ENCODE measurements around the gene PRKCA. TPM values are rescaled to one million over a fixed set of nuclear protein-coding genes. Genes with fewer than 3 reads are reported as not detected.
"Not testable (repeated sequence)": the region's sequence is repeated elsewhere in the genome, so short reads cannot be mapped to it uniquely, and the experiment has no call there.

The PRKCA gene
- total and polyA plus RNA-seq, 5 experiments from 2014 or later: 1.3 to 97.3 (median 5.8) TPM

DNA sequence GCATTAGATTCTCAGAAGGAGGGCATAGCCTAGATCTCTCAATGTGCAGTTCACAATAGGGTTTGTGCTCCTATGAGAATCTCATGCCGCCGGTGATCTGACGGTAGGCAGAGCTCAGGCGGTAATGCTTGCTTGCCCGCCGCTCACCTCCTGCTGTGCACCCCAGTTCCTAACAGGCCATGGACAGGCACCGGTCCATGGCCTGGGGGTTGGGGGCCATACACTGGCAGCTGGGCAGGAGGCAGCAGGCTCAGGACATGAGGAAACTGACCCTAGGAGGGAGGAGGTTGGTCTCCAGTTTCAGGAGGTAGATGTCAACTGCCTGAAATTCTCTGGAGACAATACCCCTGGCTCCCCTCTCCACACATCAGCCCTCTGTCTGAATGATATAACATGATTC lies 287.5 kb downstream of the PRKCA start:
- ATAC-seq (no peak), DNase-seq (no peak)
- Mint-ChIP-seq H3K36me3 (peaks cover 6 to 18% (median 17%) of the 10 kb centered on the region in 3 donors), H3K4me1 (peaks cover 17 to 49% (median 36%) of the 10 kb centered on the region in 4 donors), H3K27me3 (no peaks in the 10 kb centered on the region), H3K9me3 (peaks cover 0 to 6% (median 0%) of the 10 kb centered on the region in 9 donors), H3K27ac (peak overlapping the region in 2 of 10 donors; percentile 53 to 65), H3K4me3 (no peak overlapping the region)
- POLR2A ChIA-PET: no interaction called here

DNA sequence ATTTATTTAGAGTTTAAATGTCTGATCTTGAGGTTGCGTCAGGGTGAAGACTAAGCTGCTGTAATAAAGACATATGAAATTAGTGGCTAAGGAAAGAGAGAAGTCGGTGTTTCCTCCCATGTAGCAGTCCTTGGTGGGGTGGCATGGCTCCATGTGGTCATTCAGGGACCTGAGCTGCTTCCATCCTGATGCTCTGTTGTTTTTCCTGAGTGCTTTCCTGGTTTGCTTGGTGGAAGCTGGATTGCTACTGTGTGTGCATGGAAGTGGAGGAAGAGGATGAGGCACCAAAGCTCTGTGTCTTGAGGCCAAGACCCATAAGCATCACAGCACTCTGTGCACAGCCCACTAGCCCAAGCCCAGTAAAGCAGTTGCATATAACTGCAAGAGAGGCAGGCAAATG lies 290.7 kb downstream of the PRKCA start:
- ATAC-seq (no peak), DNase-seq (no peak)
- Mint-ChIP-seq H3K27me3 (no peaks in the 10 kb centered on the region), H3K9me3 (peaks cover 0 to 6% (median 0%) of the 10 kb centered on the region in 9 donors), H3K4me1 (peaks cover 6 to 23% (median 14%) of the 10 kb centered on the region in 4 donors), H3K4me3 (peak overlapping the region in 1 of 10 donors; percentile 20), H3K36me3 (peaks cover 12 to 25% (median 24%) of the 10 kb centered on the region in 3 donors), H3K27ac (peak overlapping the region in 4 of 10 donors; percentile 31 to 58 (median 49))
- POLR2A ChIA-PET: no interaction called here

DNA sequence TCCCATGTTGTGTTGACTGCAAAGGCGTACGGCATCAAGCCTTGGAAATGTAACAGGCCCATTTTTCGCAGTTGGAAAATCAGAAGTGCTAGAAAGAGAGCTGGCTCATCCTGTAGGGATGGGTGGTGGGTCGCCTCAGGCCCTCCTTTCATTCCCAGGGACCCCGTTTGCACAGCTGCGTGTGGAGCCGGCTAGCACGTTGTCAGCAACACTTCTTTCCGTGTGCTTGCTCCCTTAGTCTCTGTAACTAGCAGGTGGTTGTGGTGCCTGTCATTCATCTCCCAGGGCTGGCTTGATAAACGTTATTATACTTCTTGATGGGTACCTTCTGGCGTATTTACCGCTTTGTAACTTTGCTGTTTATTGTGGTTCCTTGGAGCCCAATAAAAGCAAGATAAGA lies 293.5 kb downstream of the PRKCA start:
- Mint-ChIP-seq H3K4me3 (no peak overlapping the region), H3K9me3 (peaks cover 0 to 6% (median 0%) of the 10 kb centered on the region in 9 donors), H3K27ac (no peak overlapping the region), H3K36me3 (peaks cover 12 to 25% (median 24%) of the 10 kb centered on the region in 3 donors), H3K27me3 (no peaks in the 10 kb centered on the region), H3K4me1 (peaks cover 0 to 16% (median 5%) of the 10 kb centered on the region in 4 donors)
- ATAC-seq: no peak
- POLR2A ChIA-PET: no interaction called here
- no peak for DNase-seq

DNA sequence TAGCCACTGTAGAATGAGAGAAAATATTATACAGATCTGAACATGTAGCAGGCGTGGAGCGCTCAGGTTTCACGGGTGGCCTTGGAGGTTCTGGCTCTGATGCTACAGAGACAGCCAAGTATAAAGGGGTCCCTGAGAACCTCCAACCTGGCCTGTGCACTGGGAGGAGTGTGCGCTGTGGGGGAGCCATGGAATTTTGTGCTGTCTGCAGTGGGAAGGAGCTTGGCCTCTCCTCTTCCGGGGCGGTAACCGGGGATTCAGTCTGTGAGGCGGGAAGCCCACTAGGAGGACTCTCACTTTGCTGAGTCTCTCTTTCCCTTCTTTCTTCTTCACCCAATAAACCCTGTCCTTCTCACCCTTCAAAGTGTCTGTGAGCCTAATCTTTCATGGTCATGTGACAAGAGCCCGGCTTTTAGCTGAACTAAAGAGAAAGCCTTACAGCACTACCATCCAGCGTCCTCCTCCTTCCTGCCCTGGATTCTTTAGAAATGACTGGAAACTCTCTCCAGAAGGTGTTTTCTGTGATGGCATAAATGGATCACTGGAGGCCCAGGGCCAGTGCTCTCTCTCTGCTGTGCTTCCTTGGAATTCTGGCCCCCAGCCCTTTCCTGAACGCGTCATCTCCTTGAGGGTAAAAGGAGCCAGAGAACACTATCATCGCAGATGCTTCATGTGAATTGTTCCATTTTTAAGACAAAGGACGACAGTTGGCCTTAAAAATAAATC lies 300.4 kb downstream of the PRKCA start:
- peaks cover 5 to 11% (median 5%) of the 10 kb centered on the region in 3 donors for H3K36me3 Mint-ChIP-seq

DNA sequence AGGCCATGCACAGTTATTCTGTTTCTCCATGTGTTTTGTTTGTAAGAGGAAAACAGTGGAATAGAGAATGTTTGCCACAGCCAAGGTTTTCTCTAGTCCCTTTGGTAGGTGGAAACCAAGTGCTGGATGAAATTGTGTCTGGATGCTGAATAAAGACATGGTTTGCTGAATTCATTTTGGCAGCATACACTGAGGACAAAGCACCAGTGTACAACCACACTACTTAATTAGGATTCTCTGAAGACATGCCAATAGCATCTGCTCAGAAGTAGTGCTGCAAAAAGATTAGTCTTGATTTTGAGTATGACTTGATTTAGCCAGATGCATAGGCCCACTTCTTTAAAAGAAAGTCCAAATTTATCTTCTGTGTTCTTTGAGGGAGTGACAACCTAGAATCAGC lies 302.0 kb downstream of the PRKCA start:
- H3K4me1 Mint-ChIP-seq: peaks cover 0 to 21% (median 15%) of the 10 kb centered on the region in 4 donors
- DNase-seq: no peak
- peaks cover 16 to 20% (median 18%) of the 10 kb centered on the region in 3 donors for H3K36me3 Mint-ChIP-seq
- no peaks in the 10 kb centered on the region for H3K27me3 Mint-ChIP-seq
- peak overlapping the region in 1 of 10 donors; percentile 31 for H3K27ac Mint-ChIP-seq
- H3K4me3 Mint-ChIP-seq: no peak overlapping the region
- peaks cover 0 to 19% (median 7%) of the 10 kb centered on the region in 9 donors for H3K9me3 Mint-ChIP-seq
- no peak for ATAC-seq
- POLR2A ChIA-PET: no interaction called here

More for the DNA sequence above, 300.4 kb downstream of the PRKCA start:
- ATAC-seq (no peak), DNase-seq (no peak)
- Mint-ChIP-seq H3K4me1 (peaks cover 0 to 19% (median 15%) of the 10 kb centered on the region in 4 donors), H3K27ac (peak overlapping the region in 2 of 10 donors; percentile 57 to 76), H3K9me3 (peaks cover 0 to 5% (median 0%) of the 10 kb centered on the region in 9 donors), H3K27me3 (no peaks in the 10 kb centered on the region), H3K4me3 (no peak overlapping the region)
- POLR2A ChIA-PET: no interaction called here

DNA sequence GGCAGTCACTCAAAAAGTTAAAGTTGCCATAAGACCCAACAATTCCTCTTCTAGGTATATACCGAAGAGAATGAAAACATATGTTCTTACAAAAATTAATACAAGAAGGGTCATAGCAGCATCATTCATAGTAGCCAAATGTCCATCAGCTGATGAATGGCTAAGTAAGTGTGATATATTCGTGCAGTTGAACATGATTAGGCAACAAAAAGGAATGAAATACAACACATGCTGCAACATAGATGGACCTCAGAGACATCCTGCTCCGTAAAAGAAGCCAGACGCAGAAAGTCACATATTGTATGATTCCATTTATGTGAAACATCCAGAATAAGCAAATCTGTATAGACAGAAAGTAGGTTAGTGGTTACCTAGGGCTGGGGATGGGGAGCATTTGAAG lies 303.1 kb downstream of the PRKCA start:
- H3K27ac Mint-ChIP-seq: no peak overlapping the region
- ATAC-seq (no peak), DNase-seq (no peak)
- H3K36me3 Mint-ChIP-seq: peaks cover 17 to 30% (median 23%) of the 10 kb centered on the region in 3 donors
- H3K9me3 Mint-ChIP-seq: peaks cover 0 to 30% (median 16%) of the 10 kb centered on the region in 9 donors
- H3K27me3 Mint-ChIP-seq: no peaks in the 10 kb centered on the region
- H3K4me3 Mint-ChIP-seq: no peak overlapping the region
- H3K4me1 Mint-ChIP-seq: peaks cover 0 to 21% (median 17%) of the 10 kb centered on the region in 4 donors
- POLR2A ChIA-PET: no interaction called here

DNA sequence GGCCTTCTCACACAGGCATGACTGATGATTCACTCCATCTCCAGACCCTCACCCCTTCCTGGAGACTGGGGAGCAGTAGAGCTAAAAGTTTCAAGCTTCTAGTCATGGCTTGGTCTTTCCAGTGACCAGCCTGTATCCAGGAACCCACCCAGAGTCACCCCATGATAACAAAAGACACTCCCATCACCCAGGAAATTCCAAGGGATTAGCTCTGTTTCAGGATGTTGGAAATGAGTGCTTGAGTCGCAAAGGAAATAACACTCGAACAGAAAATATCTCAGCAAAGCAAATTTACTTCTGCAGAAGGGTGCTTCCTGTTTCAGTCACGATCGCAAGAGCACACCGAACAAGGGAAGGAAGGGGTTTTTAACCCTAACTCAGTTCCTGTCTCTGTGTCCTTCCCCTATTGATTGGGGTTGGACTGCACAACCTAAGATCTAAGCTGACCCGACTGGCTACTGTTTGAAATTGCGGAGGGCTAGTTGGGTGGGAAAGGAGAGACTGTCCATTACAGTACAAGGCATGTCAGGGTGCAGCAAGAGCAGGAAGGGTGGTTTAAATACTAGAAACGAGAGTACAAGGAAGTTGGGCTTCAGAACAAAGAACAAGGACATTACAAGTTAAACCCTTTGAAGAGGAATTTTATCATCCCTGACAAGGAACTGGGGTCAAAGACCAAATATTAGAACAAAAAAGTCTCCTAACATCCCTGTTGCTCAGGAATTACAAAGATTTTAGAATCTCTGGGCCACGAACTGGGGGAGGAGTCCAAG lies 308.1 kb downstream of the PRKCA start:
- Mint-ChIP-seq H3K4me1 (peaks cover 18 to 43% (median 30%) of the 10 kb centered on the region in 4 donors), H3K9me3 (peaks cover 0 to 42% (median 24%) of the 10 kb centered on the region in 9 donors), H3K36me3 (peaks cover 19 to 44% (median 36%) of the 10 kb centered on the region in 3 donors), H3K27me3 (no peaks in the 10 kb centered on the region), H3K27ac (peak overlapping the region in 1 of 10 donors; percentile 49), H3K4me3 (no peak overlapping the region)
- no peak for DNase-seq
- no peak for ATAC-seq
- POLR2A ChIA-PET: no interaction called here

DNA sequence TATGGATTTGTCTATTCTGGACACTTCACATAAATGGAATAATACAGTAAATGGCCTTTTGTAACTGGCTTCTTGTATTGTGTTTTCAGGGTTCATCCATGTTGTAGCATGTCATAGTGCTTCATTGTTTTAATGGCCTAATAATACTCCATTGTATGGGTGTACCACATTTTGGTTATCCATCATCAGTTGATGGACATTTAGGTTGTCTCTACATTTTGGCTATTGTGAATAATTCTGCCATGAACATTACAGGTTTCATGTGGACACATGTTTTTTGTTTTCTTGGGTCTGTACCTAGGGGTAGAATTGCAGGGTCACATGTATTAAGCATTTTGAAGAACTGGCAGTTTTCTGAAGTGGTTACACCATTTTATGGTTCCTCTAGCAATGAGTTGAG lies 309.0 kb downstream of the PRKCA start:
- Mint-ChIP-seq H3K27ac (no peak overlapping the region), H3K36me3 (peaks cover 19 to 44% (median 36%) of the 10 kb centered on the region in 3 donors), H3K27me3 (no peaks in the 10 kb centered on the region), H3K4me3 (no peak overlapping the region), H3K9me3 (peaks cover 0 to 42% (median 24%) of the 10 kb centered on the region in 9 donors), H3K4me1 (peaks cover 20 to 49% (median 31%) of the 10 kb centered on the region in 4 donors)
- no peak for ATAC-seq
- POLR2A ChIA-PET: no interaction called here
- DNase-seq: no peak

DNA sequence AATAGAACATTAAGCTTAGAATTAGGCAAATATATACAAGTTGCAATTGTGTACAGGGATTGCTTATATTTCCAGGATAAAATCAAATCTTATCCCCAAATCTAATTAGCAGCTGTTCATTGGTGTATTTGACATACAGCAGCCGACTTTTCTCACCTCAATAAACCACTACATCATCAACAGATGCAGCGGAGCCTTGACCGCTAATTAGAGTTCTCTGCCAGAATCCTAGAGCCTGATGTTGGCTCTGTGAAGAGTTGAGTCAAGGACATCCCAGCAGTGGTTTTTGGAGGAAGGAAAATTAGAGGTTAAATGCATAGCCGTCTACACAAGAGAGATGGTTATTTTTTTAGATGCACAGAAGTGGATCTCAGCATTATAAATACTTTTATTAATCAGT lies 310.6 kb downstream of the PRKCA start:
- DNase-seq (no peak), ATAC-seq (no peak)
- Mint-ChIP-seq H3K4me3 (no peak overlapping the region), H3K4me1 (peaks cover 23 to 61% (median 34%) of the 10 kb centered on the region in 4 donors), H3K36me3 (peaks cover 16 to 37% (median 29%) of the 10 kb centered on the region in 3 donors), H3K9me3 (peaks cover 0 to 38% (median 24%) of the 10 kb centered on the region in 9 donors), H3K27ac (no peak overlapping the region), H3K27me3 (no peaks in the 10 kb centered on the region)
- POLR2A ChIA-PET: interaction anchor here (0.6 kb wide), 1 partner anchor 25 kb away, joined by 3 read pairs; no protein-coding TSS in a partner anchor

DNA sequence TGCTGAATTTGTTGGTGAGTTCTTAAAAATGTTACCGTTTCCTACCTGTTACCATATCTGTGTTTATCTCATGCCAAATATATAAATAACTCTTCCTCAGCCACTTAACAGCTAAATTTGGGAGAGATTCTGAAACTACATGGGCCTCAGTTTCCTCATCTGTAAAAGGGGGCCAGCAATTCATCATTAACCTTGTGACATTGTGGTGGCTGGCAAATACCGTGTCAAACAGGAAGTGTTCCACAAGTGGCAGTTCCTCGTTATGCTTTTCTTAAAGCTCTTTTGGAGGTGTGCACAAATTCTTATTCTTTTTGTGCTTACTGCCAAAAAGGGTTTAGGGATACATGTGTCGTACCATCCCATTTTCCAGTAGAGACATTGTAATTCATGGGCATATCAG lies 312.1 kb downstream of the PRKCA start:
- H3K9me3 Mint-ChIP-seq: peaks cover 0 to 23% (median 19%) of the 10 kb centered on the region in 9 donors
- H3K27ac Mint-ChIP-seq: peak overlapping the region in 1 of 10 donors; percentile 17
- POLR2A ChIA-PET: no interaction called here
- H3K27me3 Mint-ChIP-seq: no peaks in the 10 kb centered on the region
- ATAC-seq: no peak
- H3K36me3 Mint-ChIP-seq: peaks cover 11 to 23% (median 17%) of the 10 kb centered on the region in 3 donors
- DNase-seq: no peak
- H3K4me1 Mint-ChIP-seq: peaks cover 22 to 63% (median 34%) of the 10 kb centered on the region in 4 donors
- H3K4me3 Mint-ChIP-seq: peak overlapping the region in 1 of 10 donors; percentile 24

DNA sequence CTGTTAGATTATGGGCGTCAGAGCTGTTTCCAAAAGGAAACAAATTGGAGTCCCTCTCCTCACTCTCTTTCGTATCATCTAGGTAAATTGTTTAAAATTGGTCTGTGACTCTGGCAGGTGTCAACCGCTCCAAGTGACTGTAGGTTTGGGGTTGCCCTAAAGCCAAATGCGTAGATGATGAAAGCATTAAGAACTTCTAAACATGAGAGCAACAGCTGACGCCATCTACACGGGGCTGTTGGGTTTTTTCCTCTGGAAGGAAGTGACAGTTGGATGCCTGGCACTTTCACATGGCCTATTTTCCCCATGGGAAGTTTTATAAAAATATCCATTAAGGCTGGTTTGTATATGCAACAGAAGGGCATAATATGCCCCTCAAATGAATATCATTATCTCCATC lies 316.8 kb downstream of the PRKCA start:
- H3K4me3 Mint-ChIP-seq: no peak overlapping the region

DNA sequence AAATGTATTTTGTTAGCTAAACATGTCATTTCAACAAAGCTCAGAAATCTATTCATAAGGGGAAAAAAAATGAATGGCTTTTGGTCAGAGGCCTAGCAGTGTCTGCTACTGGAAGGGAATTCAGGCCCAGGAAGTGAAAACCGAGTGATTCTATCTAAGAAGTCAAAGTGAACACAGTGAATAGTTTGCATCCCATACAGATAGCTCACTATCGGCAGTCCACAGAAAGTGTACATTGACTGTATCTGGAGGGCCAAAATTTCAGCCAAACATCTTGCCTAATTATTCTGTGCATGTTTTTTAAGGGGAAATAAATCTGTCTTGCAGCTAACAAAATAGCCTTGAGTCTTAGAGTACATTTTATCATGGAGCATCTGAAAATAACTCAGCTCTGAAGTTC lies 318.1 kb downstream of the PRKCA start:
- Mint-ChIP-seq H3K27ac (peak overlapping the region in 2 of 10 donors; percentile 4 to 34), H3K27me3 (no peaks in the 10 kb centered on the region), H3K4me3 (no peak overlapping the region), H3K9me3 (no peaks in the 10 kb centered on the region), H3K36me3 (peaks cover 0 to 2% (median 0%) of the 10 kb centered on the region in 3 donors), H3K4me1 (peaks cover 10 to 70% (median 39%) of the 10 kb centered on the region in 4 donors)
- POLR2A ChIA-PET: no interaction called here
- DNase-seq (no peak), ATAC-seq (no peak)

More for the DNA sequence above, 316.8 kb downstream of the PRKCA start:
- Mint-ChIP-seq H3K9me3 (no peaks in the 10 kb centered on the region), H3K36me3 (peaks cover 0 to 3% (median 2%) of the 10 kb centered on the region in 3 donors), H3K27me3 (no peaks in the 10 kb centered on the region), H3K4me1 (peaks cover 17 to 75% (median 46%) of the 10 kb centered on the region in 4 donors), H3K27ac (no peak overlapping the region)
- POLR2A ChIA-PET: no interaction called here
- no peak for DNase-seq
- ATAC-seq: no peak

DNA sequence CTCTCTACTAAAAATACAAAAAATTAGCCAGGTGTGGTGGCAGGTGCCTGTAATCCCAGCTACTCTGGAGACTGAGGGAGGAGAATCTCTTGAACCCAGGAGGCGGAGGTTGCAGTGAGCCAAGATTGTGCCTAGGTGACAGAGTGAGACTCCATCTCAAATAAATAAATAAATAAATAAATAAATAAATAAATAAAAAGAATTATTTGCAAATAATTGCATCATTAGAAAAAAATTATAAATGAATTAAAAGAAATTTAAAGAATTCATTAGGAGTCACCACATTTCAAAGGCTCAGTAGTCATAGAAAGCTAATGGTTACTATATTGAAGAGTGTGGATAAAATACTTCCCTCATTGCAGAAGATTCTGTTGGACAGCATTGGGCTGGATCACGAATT lies 322.2 kb downstream of the PRKCA start:
- H3K9me3 Mint-ChIP-seq, H3K4me3 Mint-ChIP-seq, H3K36me3 Mint-ChIP-seq, H3K27me3 Mint-ChIP-seq, ATAC-seq, POLR2A ChIA-PET, H3K27ac Mint-ChIP-seq, DNase-seq: not testable (repeated sequence)
- H3K4me1 Mint-ChIP-seq: peaks cover 15 to 72% (median 43%) of the 10 kb centered on the region in 4 donors
